Measurements from ENCODE around the gene HOXD3. TPM values are rescaled to one million over a fixed set of nuclear protein-coding genes. Genes with fewer than 3 reads are reported as not detected.

The HOXD3 gene
- total and polyA plus RNA-seq, 9 donors = 6.7 to 18.7 (median 14.8) TPM

DNA sequence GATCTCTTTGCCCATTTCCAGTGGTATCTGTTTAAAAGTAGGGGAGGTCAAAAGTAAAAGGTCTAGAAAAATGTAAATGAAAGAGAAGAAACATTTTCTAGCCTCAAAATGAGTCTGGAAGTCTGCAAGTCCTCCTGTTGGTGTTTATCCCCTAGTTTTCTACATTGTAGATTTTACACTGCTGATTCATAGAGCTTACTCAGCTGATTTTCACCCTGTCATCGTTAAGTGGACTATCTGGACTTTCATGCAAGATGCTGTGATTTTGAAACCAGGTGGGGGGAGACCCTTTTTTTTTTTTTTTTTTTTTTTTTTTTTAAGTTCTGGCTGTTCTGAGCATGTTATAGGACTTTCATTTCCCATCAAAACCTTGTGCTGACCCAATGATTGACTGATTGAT lies 10.3 kb downstream of the HOXD3 start:
- Histone ChIP-seq H3K36me3 (no peaks in the 10 kb centered on the region), H3K9me3 (peaks cover 0 to 4% of the 10 kb centered on the region in 2 donors), H3K27ac (no peak overlapping the region), H3K4me3 (no peak overlapping the region), H3K4me1 (ENCODE audit: insufficient read depth) (peaks cover 3% of the 10 kb centered on the region), H3K27me3 (no peaks in the 10 kb centered on the region)
- no peak for TF ChIP-seq POLR2A (IDR thresholded peaks at IDR 0.05)
- TF ChIP-seq, protein P1, sequence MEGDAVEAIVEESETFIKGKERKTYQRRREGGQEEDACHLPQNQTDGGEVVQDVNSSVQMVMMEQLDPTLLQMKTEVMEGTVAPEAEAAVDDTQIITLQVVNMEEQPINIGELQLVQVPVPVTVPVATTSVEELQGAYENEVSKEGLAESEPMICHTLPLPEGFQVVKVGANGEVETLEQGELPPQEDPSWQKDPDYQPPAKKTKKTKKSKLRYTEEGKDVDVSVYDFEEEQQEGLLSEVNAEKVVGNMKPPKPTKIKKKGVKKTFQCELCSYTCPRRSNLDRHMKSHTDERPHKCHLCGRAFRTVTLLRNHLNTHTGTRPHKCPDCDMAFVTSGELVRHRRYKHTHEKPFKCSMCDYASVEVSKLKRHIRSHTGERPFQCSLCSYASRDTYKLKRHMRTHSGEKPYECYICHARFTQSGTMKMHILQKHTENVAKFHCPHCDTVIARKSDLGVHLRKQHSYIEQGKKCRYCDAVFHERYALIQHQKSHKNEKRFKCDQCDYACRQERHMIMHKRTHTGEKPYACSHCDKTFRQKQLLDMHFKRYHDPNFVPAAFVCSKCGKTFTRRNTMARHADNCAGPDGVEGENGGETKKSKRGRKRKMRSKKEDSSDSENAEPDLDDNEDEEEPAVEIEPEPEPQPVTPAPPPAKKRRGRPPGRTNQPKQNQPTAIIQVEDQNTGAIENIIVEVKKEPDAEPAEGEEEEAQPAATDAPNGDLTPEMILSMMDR (IDR thresholded peaks at IDR 0.05) = no peak
- TF ChIP-seq EP300 (IDR thresholded peaks at IDR 0.05) = no peak
- intact Hi-C loops (cut with DNase I) = no loop called here
- DNase-seq = no peak
- WGBS, 3 donors = 39 to 69% (median 54%) methylated on average over 1 of the region's 1 CpG

DNA sequence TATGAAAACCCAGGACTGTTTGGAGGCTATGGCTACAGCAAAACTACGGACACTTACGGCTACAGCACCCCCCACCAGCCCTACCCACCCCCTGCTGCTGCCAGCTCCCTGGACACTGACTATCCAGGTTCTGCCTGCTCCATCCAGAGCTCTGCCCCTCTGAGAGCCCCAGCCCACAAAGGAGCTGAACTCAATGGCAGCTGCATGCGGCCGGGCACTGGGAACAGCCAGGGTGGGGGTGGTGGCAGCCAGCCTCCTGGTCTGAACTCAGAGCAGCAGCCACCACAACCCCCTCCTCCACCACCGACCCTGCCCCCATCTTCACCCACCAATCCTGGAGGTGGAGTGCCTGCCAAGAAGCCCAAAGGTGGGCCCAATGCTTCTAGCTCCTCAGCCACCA lies 12.1 kb downstream of the HOXD3 start:
- Histone ChIP-seq H3K9me3 (no peaks in the 10 kb centered on the region), H3K27me3 (no peaks in the 10 kb centered on the region), H3K4me3 (no peak overlapping the region), H3K27ac (no peak overlapping the region), H3K4me1 (ENCODE audit: insufficient read depth) (peaks cover 3% of the 10 kb centered on the region), H3K36me3 (no peaks in the 10 kb centered on the region)
- intact Hi-C loops (cut with DNase I) = no loop called here
- no peak for TF ChIP-seq POLR2A (IDR thresholded peaks at IDR 0.05)
- TF ChIP-seq, protein P1 (IDR thresholded peaks at IDR 0.05) = no peak
- no peak for TF ChIP-seq EP300 (IDR thresholded peaks at IDR 0.05)
- no peak for DNase-seq
- WGBS, 3 donors = 80 to 89% (median 87%) methylated on average over 5 of the region's 5 CpGs

GRCh38 chr2:176169711-176170110 lies 12.6 kb downstream of the HOXD3 start:
- no peaks in the 10 kb centered on the region for H3K27me3 ChIP-seq
- 72 to 88% (median 74%) methylated on average over 2 of the region's 2 CpGs for WGBS, 3 donors
- H3K27ac ChIP-seq = no peak overlapping the region
- peaks cover 3% of the 10 kb centered on the region for H3K4me1 ChIP-seq (ENCODE audit: insufficient read depth)
- H3K36me3 ChIP-seq = no peaks in the 10 kb centered on the region
- no peak for DNase-seq
- TF ChIP-seq POLR2A (IDR thresholded peaks at IDR 0.05) (no peak), EP300 (IDR thresholded peaks at IDR 0.05) (no peak)
- TF ChIP-seq, protein P1 (IDR thresholded peaks at IDR 0.05) = no peak
- H3K4me3 ChIP-seq = no peak overlapping the region
- H3K9me3 ChIP-seq = no peaks in the 10 kb centered on the region
- intact Hi-C loops (cut with DNase I) = no loop called here

GRCh38 chr2:176170602-176171305 lies 13.6 kb downstream of the HOXD3 start:
- no peaks in the 10 kb centered on the region for H3K36me3 ChIP-seq
- H3K4me3 ChIP-seq = no peak overlapping the region
- WGBS, 3 donors = 90 to 97% (median 94%) methylated on average over 1 of the region's 1 CpG
- no peak for TF ChIP-seq POLR2A (IDR thresholded peaks at IDR 0.05)
- TF ChIP-seq, protein P1 (IDR thresholded peaks at IDR 0.05) = no peak
- no peak for TF ChIP-seq EP300 (IDR thresholded peaks at IDR 0.05)
- intact Hi-C loops (cut with DNase I) = no loop called here
- no peaks in the 10 kb centered on the region for H3K4me1 ChIP-seq (ENCODE audit: insufficient read depth)
- peak in 2 of 5 donors; percentile 13 to 21 for DNase-seq
- no peaks in the 10 kb centered on the region for H3K27me3 ChIP-seq
- no peaks in the 10 kb centered on the region for H3K9me3 ChIP-seq
- H3K27ac ChIP-seq = peak overlapping the region in 1 of 2 donors; percentile 17
